ENCODE measurements around the gene FLII.

FLII gene

GRCh38 chr17:18201108-18201507 lies 57.4 kb downstream of the FLII start:
- no peak overlapping the region for H3K9ac ChIP-seq (ENCODE audit: low read depth, low read length)
- peaks cover 11% of the 10 kb centered on the region for H3K4me1 ChIP-seq (ENCODE audit: insufficient read depth, low read length)
- no peaks in the 10 kb centered on the region for H3K9me3 ChIP-seq (ENCODE audit: control insufficient read depth, insufficient read depth, low read length)
- H3K36me3 ChIP-seq (ENCODE audit: insufficient read depth, low read length) = peaks cover 23% of the 10 kb centered on the region

- no peak overlapping the region for H3K9ac ChIP-seq (ENCODE audit: low read depth, low read length)
- H3K4me1 ChIP-seq (ENCODE audit: insufficient read depth, low read length) = peaks cover 10% of the 10 kb centered on the region
- H3K36me3 ChIP-seq (ENCODE audit: insufficient read depth, low read length) = peaks cover 23% of the 10 kb centered on the region
- no peaks in the 10 kb centered on the region for H3K9me3 ChIP-seq (ENCODE audit: control insufficient read depth, insufficient read depth, low read length)
These were observed 60.0 kb downstream of the FLII start for GRCh38 chr17:18198530-18198929.

GRCh38 chr17:18197535-18198194 lies 60.9 kb downstream of the FLII start:
- Histone ChIP-seq H3K9me3 (ENCODE audit: control insufficient read depth, insufficient read depth, low read length) (no peaks in the 10 kb centered on the region), H3K4me1 (ENCODE audit: insufficient read depth, low read length) (peaks cover 3% of the 10 kb centered on the region; the same call in 1 of the 2 replicates), H3K36me3 (ENCODE audit: insufficient read depth, low read length) (peaks cover 23% of the 10 kb centered on the region), H3K9ac (ENCODE audit: low read depth, low read length) (no peak overlapping the region)

- H3K9me3 ChIP-seq (ENCODE audit: control insufficient read depth, insufficient read depth, low read length) = no peaks in the 10 kb centered on the region
- no peak overlapping the region for H3K9ac ChIP-seq (ENCODE audit: low read depth, low read length)
- peaks cover 23% of the 10 kb centered on the region for H3K36me3 ChIP-seq (ENCODE audit: insufficient read depth, low read length)
- no peaks in the 10 kb centered on the region; the same call in 1 of the 2 replicates for H3K4me1 ChIP-seq (ENCODE audit: insufficient read depth, low read length)
These were observed 63.3 kb downstream of the FLII start for GRCh38 chr17:18195246-18195645.

Data from ES-I3 (cell line).